ENCODE data around the gene KIAA0513. TPM values are rescaled to one million over a fixed set of nuclear protein-coding genes. Genes with fewer than 3 reads are reported as not detected.

KIAA0513 gene
- total and polyA plus RNA-seq, 2 donors (not counting 1 experiment from before 2014, with no cell fraction given) = 1.1 to 2.1 TPM

- ChIA-PET POLR2A (no interaction called here), CTCF (no interaction called here)
- Mint-ChIP-seq H3K27ac (peak overlapping the region; percentile 10), H3K4me1 (peaks cover 51% of the 10 kb centered on the region), H3K4me3 (peak overlapping the region; percentile 9), H3K27me3 (no peaks in the 10 kb centered on the region), H3K9me3 (ENCODE audit: insufficient read depth) (no peaks in the 10 kb centered on the region)
- no peak for DNase-seq
- peak overlapping the region; percentile 37 for H3K4me2 ChIP-seq (replicated peaks; ENCODE audit: low read depth, low read length, poor library complexity, severe bottlenecking)
- 100% methylated on average over 1 of the region's 10 CpGs for WGBS (ENCODE audit: insufficient coverage)
- H3K9me3 ChIP-seq (ENCODE audit: control extremely low read depth in 1 of 3, control insufficient read depth in 2 of 3, insufficient read depth in 1 of 3, low read length in 2 of 3) = no peaks in the 10 kb centered on the region
- no peak overlapping the region for H3K4me3 ChIP-seq (ENCODE audit: control extremely low read depth in 1 of 5, extremely low read depth in 1 of 5, insufficient read depth in 1 of 5, low read depth in 2 of 5, low read length in 4 of 5)
- H2AFZ ChIP-seq (ENCODE audit: insufficient read depth, low read depth, low read length, poor library complexity, severe bottlenecking) = no peak overlapping the region
- peaks cover 67% of the 10 kb centered on the region for H4K20me1 ChIP-seq (ENCODE audit: control insufficient read depth, insufficient read depth, low read length, poor library complexity, severe bottlenecking)
- H3K4me1 ChIP-seq (ENCODE audit: control insufficient read depth in 2 of 2, insufficient read depth in 2 of 2, low read length in 2 of 2) = peaks cover 12 to 17% of the 10 kb centered on the region in 2 donors
- ATAC-seq (ENCODE audit: low read depth) = no peak
- H3K79me2 ChIP-seq (ENCODE audit: control insufficient read depth, insufficient read depth, low read length) = peaks cover 94% of the 10 kb centered on the region
- intact Hi-C loops (cut with micrococcal nuclease) = no loop called here
- no peaks in the 10 kb centered on the region for H3K27me3 ChIP-seq (replicated peaks in 1 of 4; ENCODE audit: control extremely low read depth in 1 of 4, control insufficient read depth in 3 of 4, insufficient read depth in 4 of 4, low read length in 3 of 4)
- peaks cover 7 to 8% of the 10 kb centered on the region in 2 experiments for H3K36me3 ChIP-seq (replicated peaks in 1 of 2; ENCODE audit: control extremely low read depth in 1 of 2, control insufficient read depth in 1 of 2, extremely low read depth in 1 of 2, insufficient read depth in 2 of 2, low read length in 1 of 2)
- H3K9ac ChIP-seq (ENCODE audit: low read length) = no peak overlapping the region
- TF ChIP-seq, protein P1, sequence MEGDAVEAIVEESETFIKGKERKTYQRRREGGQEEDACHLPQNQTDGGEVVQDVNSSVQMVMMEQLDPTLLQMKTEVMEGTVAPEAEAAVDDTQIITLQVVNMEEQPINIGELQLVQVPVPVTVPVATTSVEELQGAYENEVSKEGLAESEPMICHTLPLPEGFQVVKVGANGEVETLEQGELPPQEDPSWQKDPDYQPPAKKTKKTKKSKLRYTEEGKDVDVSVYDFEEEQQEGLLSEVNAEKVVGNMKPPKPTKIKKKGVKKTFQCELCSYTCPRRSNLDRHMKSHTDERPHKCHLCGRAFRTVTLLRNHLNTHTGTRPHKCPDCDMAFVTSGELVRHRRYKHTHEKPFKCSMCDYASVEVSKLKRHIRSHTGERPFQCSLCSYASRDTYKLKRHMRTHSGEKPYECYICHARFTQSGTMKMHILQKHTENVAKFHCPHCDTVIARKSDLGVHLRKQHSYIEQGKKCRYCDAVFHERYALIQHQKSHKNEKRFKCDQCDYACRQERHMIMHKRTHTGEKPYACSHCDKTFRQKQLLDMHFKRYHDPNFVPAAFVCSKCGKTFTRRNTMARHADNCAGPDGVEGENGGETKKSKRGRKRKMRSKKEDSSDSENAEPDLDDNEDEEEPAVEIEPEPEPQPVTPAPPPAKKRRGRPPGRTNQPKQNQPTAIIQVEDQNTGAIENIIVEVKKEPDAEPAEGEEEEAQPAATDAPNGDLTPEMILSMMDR (IDR thresholded peaks at IDR 0.05) = no peak
- H3K27ac ChIP-seq (ENCODE audit: low read length in 2 of 2) = no peak overlapping the region
These were observed 25.5 kb upstream of the KIAA0513 start for GRCh38 chr16:85002099-85002541.

DNA sequence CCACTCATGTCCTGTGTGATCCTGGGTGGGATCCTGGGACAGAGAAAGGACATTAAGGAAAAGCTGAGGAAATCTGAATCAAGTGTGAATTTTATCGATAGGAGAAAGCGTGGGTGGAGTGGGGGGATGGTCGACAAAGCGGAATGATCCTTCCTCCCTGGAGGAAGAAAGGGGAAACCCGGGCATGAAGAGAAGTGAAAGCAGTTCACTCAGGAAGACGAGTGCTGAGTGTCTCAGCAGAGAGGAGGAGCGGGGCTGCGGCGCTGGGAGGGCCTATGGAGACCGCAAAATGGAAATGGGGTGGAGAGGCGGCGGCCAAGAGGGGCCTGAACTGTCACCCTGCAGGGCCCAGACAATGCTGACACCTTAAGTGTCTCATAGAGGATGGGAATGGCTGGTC lies 25.0 kb upstream of the KIAA0513 start:
- ATAC-seq (ENCODE audit: low read depth) = peak; percentile 56
- 72% methylated on average over 12 of the region's 12 CpGs for WGBS (ENCODE audit: insufficient coverage)
- peak overlapping the region; percentile 10 for H3K27ac Mint-ChIP-seq

More for the DNA sequence above, 25.0 kb upstream of the KIAA0513 start:
- CTCF ChIA-PET = no interaction called here
- peak overlapping the region; percentile 37 for H3K4me2 ChIP-seq (replicated peaks; ENCODE audit: low read depth, low read length, poor library complexity, severe bottlenecking)
- DNase-seq = peak; percentile 20
- peak overlapping the region; percentile 9 for H3K4me3 Mint-ChIP-seq
- no peaks in the 10 kb centered on the region for H3K9me3 Mint-ChIP-seq (ENCODE audit: insufficient read depth)
- POLR2A ChIA-PET = no interaction called here
- H3K27me3 Mint-ChIP-seq = no peaks in the 10 kb centered on the region
- H2AFZ ChIP-seq (ENCODE audit: insufficient read depth, low read depth, low read length, poor library complexity, severe bottlenecking) = no peak overlapping the region
- no peak for TF ChIP-seq EZH2 (IDR thresholded peaks at IDR 0.05; ENCODE audit: borderline replicate concordance, insufficient read depth, low read depth, low read length, poor library complexity, severe bottlenecking)
- TF ChIP-seq, protein P1 (IDR thresholded peaks at IDR 0.05) = no peak
- H3K79me2 ChIP-seq (ENCODE audit: control insufficient read depth, insufficient read depth, low read length) = peaks cover 96% of the 10 kb centered on the region
- H3K4me1 Mint-ChIP-seq = peaks cover 55% of the 10 kb centered on the region
- intact Hi-C loops (cut with micrococcal nuclease) = no loop called here
- H3K9ac ChIP-seq (ENCODE audit: low read length) = no peak overlapping the region
- no peaks in the 10 kb centered on the region for H3K27me3 ChIP-seq (replicated peaks in 1 of 4; ENCODE audit: control extremely low read depth in 1 of 4, control insufficient read depth in 3 of 4, insufficient read depth in 4 of 4, low read length in 3 of 4)
- H3K9me3 ChIP-seq (ENCODE audit: control extremely low read depth in 1 of 3, control insufficient read depth in 2 of 3, insufficient read depth in 1 of 3, low read length in 2 of 3) = no peaks in the 10 kb centered on the region
- H3K36me3 ChIP-seq (replicated peaks in 1 of 2; ENCODE audit: control extremely low read depth in 1 of 2, control insufficient read depth in 1 of 2, extremely low read depth in 1 of 2, insufficient read depth in 2 of 2, low read length in 1 of 2) = peaks cover 7 to 8% of the 10 kb centered on the region in 2 experiments
- no peak overlapping the region for H3K27ac ChIP-seq (ENCODE audit: low read length in 2 of 2)
- H4K20me1 ChIP-seq (ENCODE audit: control insufficient read depth, insufficient read depth, low read length, poor library complexity, severe bottlenecking) = peaks cover 72% of the 10 kb centered on the region
- H3K4me3 ChIP-seq (ENCODE audit: control extremely low read depth in 1 of 5, extremely low read depth in 1 of 5, insufficient read depth in 1 of 5, low read depth in 2 of 5, low read length in 4 of 5) = peak overlapping the region in 1 of 5 experiments; percentile 13
- H3K4me1 ChIP-seq (ENCODE audit: control insufficient read depth in 2 of 2, insufficient read depth in 2 of 2, low read length in 2 of 2) = peaks cover 12 to 16% of the 10 kb centered on the region in 2 donors
